G401.6 (cell line): ENCODE data around the gene LYSMD3.
A peak's percentile ranks its signal among the peaks of the same experiment; 100 is the strongest.

Experiments used
- FAIRE-seq: peaks from 2 replicates; lab custom pipeline; 2012; peaks lifted over from hg19 to GRCh38; lab: Jason Lieb, UNC

LYSMD3 gene

GRCh38 chr5:90479611-90480385, 49.6 kb downstream of the LYSMD3 start:
- FAIRE-seq: no peak

DNA sequence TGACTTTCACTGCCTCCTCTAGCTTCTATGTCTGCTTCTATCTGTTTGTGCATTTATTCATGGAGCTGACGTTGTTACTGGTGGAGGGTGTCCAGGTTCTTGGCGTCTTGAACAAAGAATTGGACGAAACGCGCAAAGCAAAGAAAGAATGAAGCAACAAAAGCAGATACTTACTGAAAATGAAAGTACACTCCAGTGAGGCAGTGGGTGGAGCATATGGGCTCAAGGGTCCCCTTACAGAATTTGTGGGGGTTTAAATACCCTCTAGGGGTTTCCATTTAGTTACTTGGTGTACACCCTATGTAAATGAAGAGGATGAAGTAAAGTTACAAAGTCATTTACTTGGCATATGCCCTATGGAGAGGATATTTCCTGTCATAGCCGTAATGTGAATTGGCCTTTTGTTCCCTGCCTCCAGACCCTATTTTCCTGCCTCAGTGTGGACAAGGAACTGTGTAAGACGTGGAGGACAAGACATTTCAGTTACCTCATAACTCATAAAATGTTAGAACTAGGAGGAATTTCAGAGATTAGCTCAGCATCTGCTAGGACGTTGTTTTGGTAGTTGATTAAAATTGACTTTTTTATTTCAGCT, 51.7 kb downstream of the LYSMD3 start:
- no peak for FAIRE-seq

- FAIRE-seq: no peak
Measured at GRCh38 chr5:90477073-90477472, 52.3 kb downstream of the LYSMD3 start.

- FAIRE-seq: no peak
Measured at GRCh38 chr5:90476391-90476790, 53.0 kb downstream of the LYSMD3 start.

- FAIRE-seq: no peak
Measured at GRCh38 chr5:90475436-90475980, 53.9 kb downstream of the LYSMD3 start.

DNA sequence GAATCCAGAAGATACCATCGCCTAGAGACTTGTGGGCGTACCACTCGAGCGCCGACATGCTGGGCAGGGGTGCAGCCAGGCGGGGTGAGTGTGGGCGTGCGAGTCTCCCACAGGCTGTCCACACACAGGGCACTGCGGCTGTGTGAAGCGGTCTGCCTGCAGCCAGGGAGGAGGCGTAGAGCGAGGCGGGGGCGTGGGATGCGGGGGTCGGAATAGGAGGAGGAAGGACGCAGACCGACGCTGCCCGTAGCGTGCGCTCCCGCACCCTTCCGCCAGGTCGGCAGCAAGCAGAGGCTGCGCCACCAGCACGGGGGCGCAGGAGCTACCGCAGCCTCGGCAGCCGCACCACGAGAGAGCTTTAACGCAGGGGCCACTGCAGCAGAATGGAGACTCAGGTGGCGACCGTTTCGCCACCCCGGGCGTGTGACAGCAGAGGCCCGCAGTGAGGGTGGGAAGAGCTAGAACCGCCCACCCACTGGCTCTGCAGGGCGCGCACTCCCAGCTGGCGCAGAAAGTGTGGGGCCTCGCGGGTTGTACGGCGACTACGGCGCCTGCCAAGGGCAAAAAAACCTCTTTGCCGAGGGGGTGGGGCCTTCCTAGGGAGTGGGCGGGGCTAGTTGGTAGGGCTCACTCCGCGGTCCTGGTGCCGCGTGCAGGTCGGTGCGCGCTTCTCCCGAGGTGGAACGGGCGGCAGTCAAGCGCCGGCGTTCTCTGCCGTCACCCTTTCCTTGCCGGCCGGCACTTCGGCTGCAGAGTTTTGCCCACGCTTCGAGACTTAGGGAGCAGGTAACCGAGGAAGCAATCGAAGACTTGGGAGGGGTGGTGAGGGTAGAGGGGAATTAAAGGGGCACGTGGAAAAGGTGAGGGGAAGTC, 54.9 kb downstream of the LYSMD3 start, which contains the start of the genes MBLAC2 and POLR3G:
Gene MBLAC2 (minus strand): TSS at position 537 of the 873 bp plus-strand sequence. CDS start 479 bp downstream, at position 58.
Gene POLR3G (plus strand): TSS at position 630 of the 873 bp plus-strand sequence. CDS start 10,704 bp downstream, outside the sequence.
- FAIRE-seq: peak; percentile 77

GRCh38 chr5:90473396-90474234, 55.8 kb downstream of the LYSMD3 start:
- no peak for FAIRE-seq

GRCh38 chr5:90472783-90473395, 56.5 kb downstream of the LYSMD3 start:
- FAIRE-seq: no peak
